GM18511 (cell line): ENCODE measurements around the gene CRYZ.
"Not testable (repeated sequence)": the region's sequence is repeated elsewhere in the genome, so short reads cannot be mapped to it uniquely, and the experiment has no call there.

Experiments
- ATAC-seq: cut with Tn5 transposase; IDR thresholded peaks from one replicate; pipeline ENCODE4 v1.9.1; 2021; ENCODE audit warnings: mild to moderate bottlenecking, moderate library complexity; ENCODE audit not compliant: unreplicated experiment

The CRYZ gene

GRCh38 chr1:74732960-74733603, at the start of gene CRYZ, which contains the start of gene TYW3:
CRYZ (minus strand) TSS chr1:74733050; CDS start chr1:74724821, 8,229 bp downstream.
TYW3 (plus strand) TSS chr1:74733152; CDS start chr1:74733245, 93 bp downstream.
- ATAC-seq: peak; percentile 66

- no peak for ATAC-seq
Observed at GRCh38 chr1:74780594-74780993, 47.7 kb upstream of the CRYZ start.

DNA sequence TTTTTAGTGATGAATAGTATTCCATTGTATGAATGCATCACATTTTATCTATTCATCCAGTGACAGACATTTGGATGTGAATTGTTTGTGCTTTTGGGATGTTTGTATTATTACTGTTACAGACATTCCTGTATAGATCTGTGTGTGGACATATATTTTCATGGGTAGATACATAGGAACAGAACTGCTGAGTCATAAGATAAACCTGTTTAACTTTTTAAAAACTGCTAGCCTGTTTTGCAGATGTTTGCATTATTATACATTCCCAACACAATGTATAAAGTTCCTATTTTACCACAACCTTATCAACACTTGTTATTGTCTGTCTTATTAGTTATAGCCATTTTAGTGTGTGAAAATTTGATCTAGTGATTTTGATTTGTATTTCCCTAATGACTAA, 46.9 kb upstream of the CRYZ start:
- no peak for ATAC-seq

DNA sequence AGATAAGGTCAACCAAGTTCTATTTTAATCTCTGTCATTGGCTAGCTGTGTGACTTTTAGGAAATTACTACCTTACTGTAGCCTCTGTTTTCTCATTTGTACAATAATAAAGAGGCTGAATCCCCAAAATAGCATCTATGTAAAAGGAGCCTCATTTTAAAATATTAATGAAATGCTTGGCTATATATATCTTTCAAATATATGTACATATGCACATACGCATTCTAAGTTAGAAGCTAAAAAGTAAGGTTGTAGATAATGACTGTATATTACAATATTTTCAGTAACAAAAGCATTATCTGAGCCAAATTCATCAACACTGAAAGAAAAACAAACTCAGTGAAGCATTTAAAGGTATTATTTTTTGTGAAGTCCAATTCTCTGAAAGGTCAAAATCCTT, 44.7 kb upstream of the CRYZ start:
- no peak for ATAC-seq

- no peak for ATAC-seq
Observed at GRCh38 chr1:74775735-74776134, 42.9 kb upstream of the CRYZ start.

- no peak for ATAC-seq
Observed at GRCh38 chr1:74773582-74773981, 40.7 kb upstream of the CRYZ start.

DNA sequence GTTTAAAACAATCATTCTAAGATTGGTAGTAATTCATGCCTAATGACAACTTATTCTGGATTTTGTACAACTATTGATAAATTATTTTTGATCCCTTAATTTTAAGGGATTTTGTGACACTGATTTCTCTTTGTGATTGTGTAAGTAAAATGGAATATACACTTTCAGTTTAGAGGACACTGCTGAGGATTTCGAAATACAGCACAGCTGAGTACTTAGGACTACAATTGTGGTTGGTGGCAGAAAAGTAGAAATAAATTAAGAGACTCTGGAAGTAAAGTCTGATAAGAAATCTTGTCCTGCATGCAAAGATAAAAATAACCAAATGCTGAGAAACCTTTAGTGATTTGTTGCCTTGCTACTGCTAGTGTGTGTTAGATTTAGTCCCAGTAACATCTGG, 40.1 kb upstream of the CRYZ start:
- ATAC-seq: no peak

DNA sequence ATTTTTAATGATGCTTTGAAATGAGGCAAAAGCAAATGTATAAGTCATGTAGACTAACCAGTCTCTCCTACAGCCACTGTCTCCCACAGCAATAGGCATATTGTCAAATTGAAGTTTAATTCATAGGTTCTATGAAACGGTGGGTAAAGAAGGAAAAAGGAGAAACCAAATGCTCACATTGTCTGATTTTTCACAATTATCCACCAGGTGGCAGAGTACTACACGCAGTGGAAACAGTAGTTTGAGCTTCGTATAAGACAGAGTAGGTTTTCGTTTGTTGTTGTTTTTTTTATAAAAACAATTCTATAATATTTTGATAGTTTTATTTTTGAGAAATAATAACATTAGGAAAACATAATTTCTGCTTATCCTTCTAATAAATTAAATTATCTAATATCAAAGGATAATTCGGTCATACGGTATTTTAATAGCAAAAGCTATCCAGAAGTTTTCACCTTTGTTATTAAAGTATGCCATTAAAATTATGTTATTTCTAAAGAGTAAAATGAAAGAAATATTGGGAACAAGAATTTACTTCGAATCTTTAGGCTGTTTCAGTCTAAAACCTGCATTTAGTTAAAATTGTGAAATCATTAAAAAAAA, 39.2 kb upstream of the CRYZ start:
- peak; percentile 83 for ATAC-seq

DNA sequence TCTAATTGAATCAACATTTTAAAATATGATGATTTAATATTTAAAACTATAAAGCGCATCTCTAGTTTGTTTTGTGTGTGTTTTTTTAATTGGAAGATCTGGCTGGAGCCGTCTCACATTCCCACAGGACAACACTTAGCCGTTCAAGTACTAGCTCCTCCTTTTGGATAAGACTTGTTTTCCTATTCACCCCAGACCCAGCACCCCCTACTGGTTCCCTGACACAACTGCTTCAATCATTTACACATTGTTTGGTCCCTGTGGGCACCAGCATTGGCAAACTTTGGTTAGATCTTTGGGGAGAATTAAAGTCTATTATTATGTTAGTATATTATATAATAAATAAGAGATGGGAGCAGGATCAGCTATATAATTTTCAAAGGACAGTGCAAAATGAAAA, 34.6 kb upstream of the CRYZ start:
- ATAC-seq: peak; percentile 50

DNA sequence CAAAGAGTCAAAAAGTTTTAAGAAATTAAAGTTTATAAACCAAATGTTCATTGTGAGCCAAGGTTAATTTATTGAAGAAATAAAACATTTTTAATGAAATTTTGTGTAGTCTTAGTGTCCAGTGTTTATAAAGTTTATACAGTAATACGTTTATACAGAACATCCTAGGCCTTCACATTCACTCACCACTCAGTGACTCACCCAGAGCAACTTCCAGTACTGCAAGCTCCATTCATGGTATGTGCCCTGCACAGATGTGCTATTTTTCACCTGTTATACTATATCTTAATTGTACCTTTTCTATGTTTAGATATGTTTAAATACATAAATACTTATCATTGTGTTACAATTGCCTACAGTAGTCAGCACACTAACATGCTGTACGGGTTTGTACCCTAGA, 33.7 kb upstream of the CRYZ start:
- ATAC-seq: no peak

DNA sequence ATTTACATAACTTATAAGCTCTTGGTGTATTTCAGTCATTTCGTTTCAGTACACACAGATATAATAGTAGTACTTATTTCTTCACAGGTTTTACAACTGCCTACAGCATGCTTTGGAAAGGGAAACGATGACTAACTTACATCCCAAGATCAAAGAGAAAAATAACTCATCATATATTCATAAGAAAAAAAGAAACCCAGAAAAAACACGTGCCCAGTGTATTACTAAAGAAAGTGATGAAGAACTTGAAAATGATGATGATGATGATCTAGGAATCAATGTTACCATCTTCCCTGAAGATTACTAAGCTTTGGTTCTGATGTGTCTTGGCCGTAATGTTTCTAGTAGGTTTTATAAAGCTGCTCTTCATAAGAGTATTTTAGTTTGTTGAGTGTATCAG, 31.0 kb upstream of the CRYZ start:
- no peak for ATAC-seq

GRCh38 chr1:74756650-74757049, 23.8 kb upstream of the CRYZ start:
- not testable (repeated sequence) for ATAC-seq

- no peak for ATAC-seq
Observed at GRCh38 chr1:74755475-74755874, 22.6 kb upstream of the CRYZ start.

DNA sequence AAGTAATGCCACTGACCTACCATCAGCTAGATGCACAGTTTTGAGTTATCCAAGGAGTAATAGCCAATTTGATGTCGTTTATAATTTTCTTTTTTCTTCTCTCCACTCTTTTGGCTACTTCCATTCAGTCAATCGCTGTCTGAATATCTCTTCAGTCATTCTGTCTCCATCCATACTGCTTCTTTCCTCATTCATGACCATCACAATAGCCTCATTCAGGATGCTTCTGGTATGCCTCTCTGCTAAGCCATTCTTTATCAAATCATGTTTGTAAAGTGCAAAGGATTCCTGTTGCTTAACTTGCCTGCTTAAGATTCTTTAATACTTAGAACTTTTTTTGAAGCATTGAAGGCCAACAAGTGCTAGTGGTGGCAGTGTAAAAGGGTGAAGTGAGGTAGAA, 20.3 kb upstream of the CRYZ start:
- ATAC-seq: no peak

- peak; percentile 88 for ATAC-seq
Observed at GRCh38 chr1:74748960-74749359, 16.1 kb upstream of the CRYZ start.

- ATAC-seq: not testable (repeated sequence)
Observed at GRCh38 chr1:74745247-74745646, 12.4 kb upstream of the CRYZ start.

- not testable (repeated sequence) for ATAC-seq
Observed at GRCh38 chr1:74740307-74740980, 7.6 kb upstream of the CRYZ start.

GRCh38 chr1:74737333-74737732, 4.5 kb upstream of the CRYZ start:
- ATAC-seq: no peak

DNA sequence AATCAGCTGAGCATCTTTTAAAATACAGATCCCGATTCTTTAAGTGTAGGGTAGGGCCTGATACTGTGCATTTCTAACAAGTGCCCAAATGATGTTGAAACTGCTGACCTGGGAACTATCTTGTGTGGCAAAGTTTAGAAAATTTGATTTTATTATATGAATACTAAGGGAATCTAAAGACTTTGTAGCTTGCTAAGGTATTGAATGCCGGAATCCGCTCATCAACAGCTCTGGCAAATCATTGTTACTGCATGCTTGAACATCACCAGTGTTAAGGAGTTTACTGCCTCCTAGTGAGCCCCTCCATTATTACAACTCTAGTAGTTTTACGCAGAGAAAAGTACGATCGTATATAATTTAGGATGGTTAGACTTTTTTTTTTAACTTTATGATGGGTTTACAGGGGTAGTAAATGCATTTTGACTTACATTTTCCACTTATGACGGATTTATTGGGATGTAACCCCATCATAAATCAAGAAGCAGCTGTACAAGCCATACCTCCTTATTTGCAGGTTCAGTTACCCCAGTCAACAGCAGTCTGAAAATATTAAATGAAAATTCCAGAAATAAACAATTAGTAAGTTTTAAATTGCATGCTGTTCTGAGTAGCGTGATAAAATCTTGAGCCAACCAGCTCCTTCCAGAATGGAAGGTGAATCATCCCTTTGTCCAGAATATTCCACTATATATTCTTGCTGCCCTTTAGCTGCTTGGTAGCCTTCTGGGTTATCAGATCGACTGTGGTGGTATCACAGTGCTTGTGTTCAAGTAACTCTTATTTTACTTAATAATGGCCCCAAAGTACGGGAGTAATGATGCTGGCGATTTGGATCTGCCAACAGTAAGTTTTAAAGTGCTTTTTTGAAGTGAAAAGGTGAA, 994 bp upstream of the CRYZ start:
- peak; percentile 54 for ATAC-seq

DNA sequence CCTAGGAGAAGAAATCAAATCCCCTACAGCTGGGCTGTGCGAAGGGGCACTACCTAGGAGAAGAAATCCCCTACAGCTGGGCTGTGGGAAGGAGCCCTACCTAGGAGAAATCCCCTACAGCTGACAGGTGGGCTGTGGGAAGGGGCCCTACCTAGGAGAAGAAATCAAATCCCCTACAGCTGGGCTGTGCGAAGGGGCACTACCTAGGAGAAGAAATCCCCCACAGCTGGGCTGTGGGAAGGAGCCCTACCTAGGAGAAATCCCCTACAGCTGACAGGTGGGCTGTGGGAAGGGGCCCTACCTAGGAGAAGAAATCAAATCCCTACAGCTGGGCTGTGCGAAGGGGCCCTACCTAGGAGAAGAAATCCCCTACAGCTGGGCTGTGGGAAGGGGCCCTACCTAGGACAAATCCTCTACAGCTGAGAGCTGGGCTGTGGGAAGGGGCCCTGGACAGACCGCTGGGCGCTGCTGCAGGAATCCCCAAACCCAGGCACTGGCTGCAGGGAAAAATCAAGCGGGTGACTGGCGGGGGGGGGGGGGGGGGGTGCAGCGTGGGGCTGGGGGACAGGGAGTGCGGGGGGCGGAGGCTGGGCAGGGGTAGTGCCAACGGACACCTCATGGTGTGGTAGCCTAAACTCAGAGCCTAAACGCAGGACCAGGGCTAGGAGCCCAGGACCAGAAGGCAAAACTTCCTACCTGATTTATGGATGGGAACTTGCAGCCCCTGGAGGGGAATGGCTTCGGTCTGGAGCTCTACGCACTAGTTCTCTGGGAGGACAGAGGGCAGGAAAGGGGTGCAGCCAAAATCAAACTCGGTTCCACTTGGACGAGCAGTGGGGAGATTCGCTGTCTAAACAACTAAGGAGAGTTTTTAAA, 541 bp downstream of the CRYZ start:
- ATAC-seq: peak; percentile 17
